Left colon (tissue), 2 donors: ENCODE data around the gene AASDHPPT. TPM values are rescaled to one million over a fixed set of nuclear protein-coding genes. Genes with fewer than 3 reads are reported as not detected.

Source experiments
- ATAC-seq: fragments of 200-7000 bp; cut with Tn5 transposase; one replicate; pipeline ENCODE4 v1.9.1; 2020; ENCODE audit warnings: mild to moderate bottlenecking, moderate library complexity
- DNase-seq, 2 donors: peaks; one replicate each; pipeline ENCODE4 v3.0.0-alpha.2; 2020
- intact Hi-C, 2 donors: fragments of 100-400 bp; cut with DNase I in 1 of 2; cut with micrococcal nuclease in 1 of 2; formaldehyde crosslinking; loops; one replicate each; pipeline versions ENCODE4 v1.11.2 to v1.14.0; 2022; cut with DNase I, micrococcal nuclease
- total RNA-seq, 2 donors: library from RNA; stranded (reverse); fragmentation: NEBNext Ultra II Directional; extraction: Animal tissue kit (Norgen Biotek cat#: 25700); gene quantifications; one replicate each; pipeline ENCODE4 v1.2.1, GENCODE V29; 2021
- donor health status: DM: no; HTN: no; CAD: no.
- donor health status: DM: yes; HTN: yes; CAD: no.

AASDHPPT gene
- total RNA-seq, 2 donors from 2014 or later, result 15.8 to 17.6 TPM

DNA sequence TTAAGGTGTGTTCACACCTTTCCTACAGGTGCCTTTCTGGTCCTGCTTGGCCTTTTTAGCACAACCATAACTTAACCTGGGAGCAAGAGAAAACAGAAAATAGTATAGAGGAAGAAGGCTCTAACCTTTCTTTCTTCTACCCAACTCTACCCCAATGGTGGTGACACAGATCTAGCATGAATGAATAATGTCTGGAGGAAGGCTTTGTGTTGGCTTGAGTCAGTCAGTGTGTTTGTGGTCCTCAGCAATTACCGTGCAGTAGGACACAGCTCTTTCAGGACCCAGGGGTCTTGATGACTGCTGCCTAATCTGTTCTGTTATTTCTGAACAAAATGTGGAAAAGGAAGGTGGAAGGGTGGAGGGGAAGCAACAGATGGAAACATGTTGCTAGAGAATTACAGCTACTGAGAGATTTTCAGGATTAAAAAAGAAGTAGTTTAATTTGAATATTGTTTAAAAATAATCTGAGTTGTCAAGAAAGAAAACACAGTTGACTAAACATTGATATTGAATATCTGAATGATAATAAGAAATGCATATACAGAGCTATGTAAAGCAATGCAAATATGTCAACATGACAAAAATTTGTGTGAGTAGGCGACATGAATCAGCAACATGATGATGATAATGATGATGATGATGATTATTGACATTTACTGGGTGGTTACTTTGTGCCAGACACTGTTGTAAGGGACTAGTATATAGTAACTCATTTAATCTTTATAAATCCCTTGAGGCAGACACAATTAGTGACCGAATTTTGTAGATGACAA, 55.3 kb downstream of the AASDHPPT start:
- intact Hi-C loops, result no loop called here
- ATAC-seq, result no peak
- DNase-seq, result no peak

DNA sequence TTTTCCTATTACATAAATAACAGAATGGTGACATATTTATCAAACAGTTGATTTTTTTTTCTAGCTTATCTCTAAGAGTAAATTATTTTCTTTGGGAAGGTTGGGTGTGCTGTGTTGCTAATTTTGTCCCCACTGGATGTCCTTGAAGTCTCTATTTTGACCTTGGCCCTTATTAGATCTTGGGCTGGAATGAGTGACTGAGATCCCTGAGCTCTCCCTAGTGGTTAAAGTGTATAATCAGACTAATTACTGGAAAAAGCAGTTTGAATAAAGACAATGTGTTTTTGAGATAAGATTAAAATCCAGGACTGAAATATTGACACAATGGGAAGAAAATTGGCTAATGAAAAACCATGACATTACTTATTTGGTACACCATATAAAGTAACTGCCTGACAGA, 56.1 kb downstream of the AASDHPPT start:
- ATAC-seq, result no peak
- intact Hi-C loops, result no loop called here
- no peak for DNase-seq

DNA sequence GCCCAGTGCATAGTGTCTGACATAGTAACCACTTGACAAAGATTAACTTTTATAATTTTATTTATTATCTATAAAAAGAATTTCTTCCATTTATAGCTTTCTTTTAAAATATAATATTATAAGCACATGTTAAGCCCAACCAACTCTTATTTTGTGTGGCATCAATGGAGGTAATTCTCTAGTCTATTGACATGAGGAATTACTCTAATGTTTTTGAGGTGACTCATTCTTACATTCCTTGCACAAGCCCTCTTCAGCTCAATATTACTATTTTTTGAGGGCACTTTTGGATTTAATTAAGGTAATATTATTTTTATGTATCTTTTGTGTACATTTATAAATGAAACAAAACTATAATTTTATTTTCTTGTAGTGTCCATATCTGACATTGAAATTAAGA, 59.6 kb downstream of the AASDHPPT start:
- intact Hi-C loops, result no loop called here
- ATAC-seq, result no peak
- DNase-seq, result no peak

DNA sequence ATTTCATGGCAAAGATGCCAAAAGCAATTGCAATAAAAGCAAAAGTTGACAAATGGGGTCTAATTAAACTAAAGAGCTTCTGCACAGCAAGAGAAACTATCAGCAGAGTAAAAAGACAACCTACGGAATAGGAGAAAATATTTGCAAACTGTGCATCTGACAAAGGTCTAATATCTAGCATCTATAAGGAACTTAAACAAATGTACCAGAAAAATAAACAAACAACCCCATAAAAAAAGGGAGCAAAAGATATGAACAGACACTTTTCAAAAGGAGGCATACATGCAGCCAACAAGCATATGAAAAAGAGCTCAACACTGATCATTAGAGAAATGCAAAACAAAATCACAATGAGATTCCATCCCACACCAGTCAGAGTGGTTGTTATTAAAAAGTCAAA, 60.3 kb downstream of the AASDHPPT start:
- DNase-seq, result no peak
- ATAC-seq, result no peak
- intact Hi-C loops, result no loop called here

Other genes with a start within 250 kb of the AASDHPPT start
- 1 to 10 TPM; 6.7 to 8.2 TPM for gene MSANTD4, start 55.4 kb upstream of the AASDHPPT start, total RNA-seq
- gene KBTBD3, start 315 bp upstream of the AASDHPPT start, total RNA-seq, result 1 to 10 TPM; 5.5 to 6.5 TPM